ENCODE data around the gene CRIP3.

GRCh38 chr6:43260791-43261190, 47.8 kb downstream of the CRIP3 start:
- TF ChIP-seq CTCF (IDR thresholded peaks at IDR 0.05; ENCODE audit: low read length), result no peak
- no peak for TF ChIP-seq EZH2 (IDR thresholded peaks at IDR 0.05; ENCODE audit: borderline replicate concordance, low read length)

Data from OCI-LY1 (cell line).